H1 (cell line): Measurements from ENCODE around the gene ADCY5. TPM values are rescaled to one million over a fixed set of nuclear protein-coding genes. Genes with fewer than 3 reads are reported as not detected.

Source experiments
- CTCF ChIA-PET: fragments of 300-600 bp; sonication (Branson Sonifier 250); formaldehyde crosslinking; loops from one replicate; lab custom pipeline; 2021; ENCODE audit not compliant: partially characterized antibody; lab: Charles Lee
- POLR2A ChIA-PET: fragments of 300-600 bp; sonication (Branson Sonifier 250); formaldehyde crosslinking; loops from one replicate; lab custom pipeline; 2021; ENCODE audit warnings: inconsistent platforms; ENCODE audit not compliant: partially characterized antibody; lab: Charles Lee
- DNase-seq, 2 experiments: peaks; one replicate each; pipeline versions ENCODE4 v3.0.0 to v3.0.0-alpha.2; 2010 to 2022; ENCODE audit warnings: low spot score in 2 of 2, low read depth in 1 of 2, mixed read lengths in 1 of 2
- FAIRE-seq: peaks from 2 replicates; lab custom pipeline; 2011; peaks lifted over from hg19 to GRCh38; lab: Jason Lieb, UNC
- H2AFZ ChIP-seq: 2 replicates; pipeline ENCODE4 v1.8.1; 2012; ENCODE audit warnings: low read length, inconsistent platforms
- H2AK5ac ChIP-seq: 2 replicates; pipeline ENCODE4 v1.6.1; 2013; ENCODE audit warnings: low read depth, low read length
- H2BK120ac ChIP-seq: replicated peaks from 2 replicates; pipeline ENCODE3; 2013; ENCODE audit warnings: low read depth, low read length, inconsistent platforms
- H2BK12ac ChIP-seq: 2 replicates; pipeline ENCODE4 v1.6.1; 2013; ENCODE audit warnings: low read depth, low read length
- H2BK15ac ChIP-seq: 2 replicates; pipeline ENCODE4 v1.6.1; 2013; ENCODE audit warnings: low read length
- H2BK20ac ChIP-seq: 2 replicates; pipeline ENCODE4 v1.6.1; 2013; ENCODE audit warnings: low read length
- H2BK5ac ChIP-seq: 2 replicates; pipeline ENCODE4 v1.6.1; 2013; ENCODE audit warnings: low read depth, low read length
- H3K14ac ChIP-seq: 2 replicates; pipeline ENCODE4 v1.6.1; 2013; ENCODE audit warnings: inconsistent platforms; ENCODE audit not compliant: insufficient read length
- H3K18ac ChIP-seq: 2 replicates; pipeline ENCODE4 v1.6.1; 2013; ENCODE audit warnings: low read length; ENCODE audit errors: extremely low read depth
- H3K23ac ChIP-seq: 2 replicates; pipeline ENCODE4 v1.6.1; 2013; ENCODE audit warnings: inconsistent platforms; ENCODE audit not compliant: insufficient read length
- H3K23me2 ChIP-seq: 2 replicates; pipeline ENCODE4 v1.6.1; 2013; ENCODE audit warnings: low read depth, low read length
- H3K27ac ChIP-seq: 2 replicates; pipeline ENCODE4 v1.6.1; 2011; ENCODE audit warnings: low read depth, low read length, inconsistent platforms
- H3K27me3 ChIP-seq, 4 experiments: replicated peaks in 1 of 4; 1 replicate in 1 of 4; 2 replicates in 3 of 4; pipeline versions ENCODE4 v1.6.1 to v1.8.1; 2011 to 2013; ENCODE audit warnings: low read length in 3 of 4, mild to moderate bottlenecking in 3 of 4, inconsistent platforms in 2 of 4, mixed read lengths in 2 of 4, moderate library complexity in 1 of 4; ENCODE audit not compliant: control insufficient read depth in 3 of 4, insufficient read depth in 3 of 4; ENCODE audit errors: extremely low read depth in 1 of 4
- H3K36me3 ChIP-seq, 4 experiments: 2 replicates each; pipeline versions ENCODE4 v1.6.1 to v1.8.1; 2011 to 2013; ENCODE audit warnings: mild to moderate bottlenecking in 4 of 4, low read length in 3 of 4, moderate library complexity in 2 of 4, control low read depth in 1 of 4, inconsistent platforms in 1 of 4; ENCODE audit not compliant: insufficient read depth in 4 of 4, control insufficient read depth in 2 of 4
- H3K4ac ChIP-seq: replicated peaks from 2 replicates; pipeline ENCODE3; 2013; ENCODE audit warnings: low read length, low read depth, mixed read lengths, inconsistent platforms; ENCODE audit not compliant: insufficient read length
- H3K4me1 ChIP-seq, 4 experiments: replicated peaks in 1 of 4; 1 replicate in 1 of 4; 2 replicates in 3 of 4; pipeline versions ENCODE4 v1.6.1 to v1.8.1; 2011 to 2013; ENCODE audit warnings: low read length in 3 of 4, inconsistent platforms in 2 of 4, mixed read lengths in 1 of 4; ENCODE audit not compliant: insufficient read depth in 4 of 4, control insufficient read depth in 3 of 4
- H3K4me2 ChIP-seq, 2 experiments: 2 replicates each; pipeline versions ENCODE4 v1.6.1 to v1.8.1; 2011 to 2013; ENCODE audit warnings: low read depth in 2 of 2, low read length in 2 of 2, control low read depth in 1 of 2, inconsistent platforms in 1 of 2, mild to moderate bottlenecking in 1 of 2; ENCODE audit not compliant: insufficient read depth in 1 of 2
- H3K4me3 ChIP-seq, 4 experiments: fragments of 200-600, 300-600 bp in 1 of 4; sonication (generic), shearing (Covaris generic), sonication (Bioruptor Twin) in 1 of 4; 2 replicates each; pipeline versions ENCODE4 v1.5.1 to v1.8.1; 2011 to 2016; ENCODE audit warnings: low read length in 4 of 4, low read depth in 3 of 4, control low read depth in 2 of 4, inconsistent platforms in 2 of 4, mild to moderate bottlenecking in 2 of 4, mixed read lengths in 1 of 4, moderate library complexity in 1 of 4; ENCODE audit not compliant: insufficient read depth in 2 of 4; ENCODE audit errors: extremely low read depth in 1 of 4
- H3K56ac ChIP-seq: replicated peaks from 2 replicates; pipeline ENCODE3; 2013; ENCODE audit warnings: low read depth, mild to moderate bottlenecking, mixed read lengths, low read length, inconsistent platforms; ENCODE audit not compliant: insufficient read length
- H3K79me1 ChIP-seq: 2 replicates; pipeline ENCODE4 v1.6.1; 2013; ENCODE audit warnings: low read depth, low read length, control low read depth
- H3K79me2 ChIP-seq, 2 experiments: 2 replicates each; pipeline versions ENCODE4 v1.6.1 to v1.8.1; 2012 to 2013; ENCODE audit warnings: low read length in 2 of 2, mild to moderate bottlenecking in 2 of 2, inconsistent platforms in 1 of 2; ENCODE audit not compliant: insufficient read depth in 2 of 2, control insufficient read depth in 1 of 2
- H3K9ac ChIP-seq, 4 experiments: replicated peaks in 1 of 4; 1 replicate in 1 of 4; 2 replicates in 3 of 4; pipeline versions ENCODE4 v1.6.1 to v1.8.1; 2011 to 2013; ENCODE audit warnings: low read depth in 3 of 4, low read length in 3 of 4, control low read depth in 2 of 4, mild to moderate bottlenecking in 2 of 4, moderate library complexity in 2 of 4, inconsistent platforms in 1 of 4; ENCODE audit errors: extremely low read depth in 1 of 4
- H3K9me3 ChIP-seq, 2 experiments: 2 replicates each; pipeline versions ENCODE4 v1.6.1 to v1.8.1; 2012 to 2013; ENCODE audit warnings: mild to moderate bottlenecking in 2 of 2, moderate library complexity in 2 of 2, control low read depth in 1 of 2, inconsistent platforms in 1 of 2, low read depth in 1 of 2, low read length in 1 of 2, mixed read lengths in 1 of 2; ENCODE audit not compliant: insufficient read depth in 2 of 2
- H4K20me1 ChIP-seq, 2 experiments: replicated peaks in 1 of 2; 2 replicates each; pipeline versions ENCODE3 to v1.8.1; 2011 to 2013; ENCODE audit warnings: inconsistent platforms in 2 of 2, low read length in 2 of 2, mild to moderate bottlenecking in 1 of 2; ENCODE audit not compliant: insufficient read depth in 2 of 2, control insufficient read depth in 1 of 2
- H4K5ac ChIP-seq: 2 replicates; pipeline ENCODE4 v1.6.1; 2013; ENCODE audit warnings: low read length, low read depth, mixed read lengths, inconsistent platforms; ENCODE audit not compliant: insufficient read length
- H4K8ac ChIP-seq: 2 replicates; pipeline ENCODE4 v1.8.0; 2013; ENCODE audit warnings: mild to moderate bottlenecking, moderate library complexity, low read length, inconsistent platforms; ENCODE audit not compliant: insufficient read depth; ENCODE audit errors: extremely low read depth
- H4K91ac ChIP-seq: replicated peaks from 2 replicates; pipeline ENCODE3; 2013; ENCODE audit warnings: low read length, mixed read lengths, inconsistent platforms; ENCODE audit not compliant: insufficient read length
- CBX8 ChIP-seq: fragments of 300-800, 300-1000 bp; sonication (generic); IDR thresholded peaks from 2 replicates; pipeline ENCODE4 v1.7.1; 2016; ENCODE audit warnings: low read depth, low read length, borderline replicate concordance
- EZH2 ChIP-seq: fragments of 200-600 bp; sonication (generic); IDR thresholded peaks from 2 replicates; pipeline ENCODE4 v1.7.1; 2012; ENCODE audit warnings: low read depth, mild to moderate bottlenecking, moderate library complexity, low read length, inconsistent platforms; ENCODE audit not compliant: severe bottlenecking
- GABPA ChIP-seq: IDR thresholded peaks from 2 replicates; pipeline ENCODE4 v1.6.1; 2011; ENCODE audit warnings: mild to moderate bottlenecking, low read length, moderate library complexity, borderline replicate concordance; ENCODE audit not compliant: insufficient read depth
- GTF2F1 ChIP-seq: IDR thresholded peaks from 2 replicates; pipeline ENCODE4 v1.6.1; 2012; ENCODE audit warnings: low read depth, low read length, improper control_type of control experiment, borderline replicate concordance
- KDM5A ChIP-seq: fragments of 200-600 bp; IDR thresholded peaks from 2 replicates; pipeline ENCODE4 v1.7.1; 2012; ENCODE audit warnings: mild to moderate bottlenecking, low read length, inconsistent platforms, mixed read lengths
- NANOG ChIP-seq: IDR thresholded peaks from 2 replicates; pipeline ENCODE4 v1.6.1; 2011; ENCODE audit warnings: low read length, low read depth, mild to moderate bottlenecking, inconsistent platforms; ENCODE audit not compliant: insufficient read depth, poor library complexity, severe bottlenecking
- POLR2A ChIP-seq, 2 experiments: IDR thresholded peaks; 1 replicate in 1 of 2; 2 replicates in 1 of 2; pipeline ENCODE4 v1.6.1; 2011; ENCODE audit warnings: low read depth in 2 of 2, low read length in 2 of 2, mild to moderate bottlenecking in 2 of 2; ENCODE audit errors: control extremely low read depth in 1 of 2
- POLR2AphosphoS5 ChIP-seq: IDR thresholded peaks from 2 replicates; pipeline ENCODE4 v1.6.1; 2011; ENCODE audit warnings: low read depth, low read length
- RAD21 ChIP-seq, 2 experiments: IDR thresholded peaks in 1 of 2; conservative IDR thresholded peaks in 1 of 2; 2 replicates each; pipeline ENCODE4 v1.6.1; 2011; ENCODE audit warnings: low read depth in 2 of 2, low read length in 2 of 2, improper control_type of control experiment in 1 of 2, inconsistent platforms in 1 of 2, mild to moderate bottlenecking in 1 of 2, moderate library complexity in 1 of 2
- RFX5 ChIP-seq: IDR thresholded peaks from 2 replicates; pipeline ENCODE4 v1.6.1; 2011; ENCODE audit warnings: low read depth, low read length, improper control_type of control experiment, borderline replicate concordance
- SIN3A ChIP-seq, 2 experiments: IDR thresholded peaks in 1 of 2; conservative IDR thresholded peaks in 1 of 2; 2 replicates each; pipeline ENCODE4 v1.6.1; 2011 to 2012; ENCODE audit warnings: low read length in 2 of 2, improper control_type of control experiment in 1 of 2, low read depth in 1 of 2, mild to moderate bottlenecking in 1 of 2
- SIX5 ChIP-seq: IDR thresholded peaks from 2 replicates; pipeline ENCODE4 v1.6.1; 2011; ENCODE audit warnings: mild to moderate bottlenecking, low read depth, low read length
- WGBS, 2 experiments: shearing (Covaris generic) in 1 of 2; methylation state at CpG; one replicate each; pipeline versions ENCODE4 v1.1.6 to v1.1.7; 2013 to 2015; ENCODE audit warnings: low lambda C conversion rate in 2 of 2, mixed read lengths in 2 of 2, inconsistent platforms in 1 of 2, low coverage in 1 of 2, missing lambda C conversion rate in 1 of 2; ENCODE audit not compliant: insufficient replicate concordance in 2 of 2, insufficient coverage in 1 of 2, insufficient read length in 1 of 2; ENCODE audit errors: extremely low coverage in 1 of 2, missing lambda C conversion rate in 1 of 2; 5-methylcytosine and 5-hydroxymethylcytosine counted together
- polyA plus RNA-seq, 7 experiments: library from polyadenylated mRNA; depleted of rRNA in 3 of 7; stranded (reverse) in 5 of 7; unstranded in 2 of 7; fragments of >200 nt in 5 of 7; fragments of 200-250 nt in 2 of 7; gene quantifications; 1 replicate in 5 of 7; 2 replicates in 1 of 7; 4 replicates in 1 of 7; pipeline versions ENCODE4 v1.2.1 to v1.2.3, GENCODE V29; 2011 to 2013; ENCODE audit warnings: missing spikeins in 2 of 7, mixed read lengths in 2 of 7
- total RNA-seq: library from RNA; stranded (reverse); fragmentation: NEBNext Ultra II Directional; extraction: Animal tissue kit (Norgen Biotek cat#: 25700); gene quantifications from 2 replicates; pipeline ENCODE4 v1.2.1, GENCODE V29; 2021
- TF ChIP-seq, protein P1 (sequence below): IDR thresholded peaks from 2 replicates; pipeline ENCODE4 v1.6.1; 2012; ENCODE audit warnings: inconsistent platforms

Gene ADCY5
- total and polyA plus RNA-seq, 2 of the 8 experiments (the other 6 are each of a cell fraction or from before 2014, with no cell fraction given): 18.9 to 40.8 TPM

DNA sequence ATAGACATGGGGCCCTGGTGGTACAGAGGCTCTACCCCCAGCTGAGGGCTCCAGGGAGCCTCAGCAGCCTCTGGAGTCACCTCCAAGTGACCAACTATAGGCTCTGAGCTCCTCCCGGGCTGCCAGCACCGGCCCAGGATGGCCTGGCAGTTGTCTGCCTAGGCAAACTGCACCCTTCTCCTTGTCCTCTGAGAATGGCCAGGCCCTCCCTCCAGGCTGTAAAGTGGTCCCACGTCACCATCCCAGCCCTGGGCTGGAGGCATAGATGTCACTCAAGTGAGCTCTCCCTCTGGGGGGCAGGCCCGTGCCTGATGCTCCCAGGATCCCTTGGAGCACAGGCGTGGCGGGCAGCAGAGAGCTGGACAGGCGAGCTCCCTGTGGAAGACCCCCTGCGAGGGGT, 127.1 kb downstream of the ADCY5 start:
- CTCF ChIA-PET: interaction anchor here (0.6 to 22.2 kb wide), 14 partner anchors 10 to 1200 kb away, joined by 3 to 245 read pairs (median 4); no protein-coding TSS in a partner anchor
- H4K20me1 ChIP-seq: no peaks in the 10 kb centered on the region
- no peak overlapping the region for H4K8ac ChIP-seq
- H3K27ac ChIP-seq: no peak overlapping the region; the same call in 1 of the 2 replicates
- H3K4me1 ChIP-seq: peaks cover 4 to 14% (median 9%) of the 10 kb centered on the region in 4 experiments
- no peaks in the 10 kb centered on the region for H3K79me2 ChIP-seq
- H4K91ac ChIP-seq: no peak overlapping the region
- no peak overlapping the region; the same call in 1 of the 2 replicates for H2AK5ac ChIP-seq
- POLR2A ChIA-PET: interaction anchor here (1.0 kb wide), 1 partner anchor 40 kb away, joined by 3 read pairs; no protein-coding TSS in a partner anchor
- H2BK120ac ChIP-seq: no peak overlapping the region
- 93% methylated on average over 8 of the region's 8 CpGs; no CpG with 5 or more reads in 1 of the 2 experiments for WGBS, 2 experiments
- H2BK20ac ChIP-seq: no peak overlapping the region
- H3K18ac ChIP-seq: peak overlapping the region; percentile 27; the same call in 1 of the 2 replicates
- no peak overlapping the region for H3K56ac ChIP-seq
- H3K27me3 ChIP-seq: no peaks in the 10 kb centered on the region
- H4K5ac ChIP-seq: no peak overlapping the region
- no peak overlapping the region for H2BK5ac ChIP-seq
- H2BK15ac ChIP-seq: no peak overlapping the region
- no peak overlapping the region for H2AFZ ChIP-seq
- H3K79me1 ChIP-seq: no peaks in the 10 kb centered on the region
- H3K4ac ChIP-seq: no peak overlapping the region
- DNase-seq (no peak), FAIRE-seq (no peak)
- H3K4me2 ChIP-seq: no peak overlapping the region
- no peak overlapping the region for H3K9ac ChIP-seq
- no peaks in the 10 kb centered on the region for H3K36me3 ChIP-seq
- no peaks in the 10 kb centered on the region for H3K23me2 ChIP-seq
- H3K23ac ChIP-seq: no peak overlapping the region
- no peak overlapping the region for H3K14ac ChIP-seq
- H3K9me3 ChIP-seq: no peaks in the 10 kb centered on the region
- H3K4me3 ChIP-seq: no peak overlapping the region
- peak overlapping the region; percentile 87; the same call in 1 of the 2 replicates for H2BK12ac ChIP-seq
- TF ChIP-seq CBX8 (no peak), RAD21 (IDR thresholded peaks at IDR 0.05 in 1 of 2, conservative IDR thresholded peaks at IDR 0.05 in 1 of 2; ENCODE audit: low read depth in 2 of 2, low read length in 2 of 2) (no peak), SIX5 (no peak), POLR2A (IDR thresholded peaks at IDR 0.05; ENCODE audit: control extremely low read depth in 1 of 2, low read depth in 2 of 2, low read length in 2 of 2) (no peak), EZH2 (no peak), POLR2AphosphoS5 (no peak), SIN3A (conservative IDR thresholded peaks at IDR 0.05 in 1 of 2, IDR thresholded peaks at IDR 0.05 in 1 of 2; ENCODE audit: low read depth in 1 of 2, low read length in 2 of 2) (no peak), RFX5 (no peak), NANOG (no peak), GTF2F1 (no peak), KDM5A (no peak), GABPA (no peak)
- TF ChIP-seq, protein P1, sequence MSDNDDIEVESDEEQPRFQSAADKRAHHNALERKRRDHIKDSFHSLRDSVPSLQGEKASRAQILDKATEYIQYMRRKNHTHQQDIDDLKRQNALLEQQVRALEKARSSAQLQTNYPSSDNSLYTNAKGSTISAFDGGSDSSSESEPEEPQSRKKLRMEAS: no peak
